ENCODE data around the gene GJB2.

GJB2 gene

GRCh38 chr13:20191311-20192157 is 1.2 kb downstream of the GJB2 start:
- no peak for DNase-seq

- no peak for DNase-seq
Observed at GRCh38 chr13:20190481-20191310, 2.0 kb downstream of the GJB2 start.

- no peak for DNase-seq
Observed at GRCh38 chr13:20190076-20190475, 2.7 kb downstream of the GJB2 start.

GRCh38 chr13:20188667-20189553 is 3.8 kb downstream of the GJB2 start:
- no peak for DNase-seq

GRCh38 chr13:20186771-20187170 is 6.0 kb downstream of the GJB2 start:
- no peak for DNase-seq

GRCh38 chr13:20185366-20186056 is 7.2 kb downstream of the GJB2 start:
- DNase-seq = no peak

GRCh38 chr13:20182231-20182846 is 10.4 kb downstream of the GJB2 start:
- DNase-seq = peak; percentile 48

- DNase-seq = peak; percentile 31
Observed at GRCh38 chr13:20181188-20181587, 11.6 kb downstream of the GJB2 start.

GRCh38 chr13:20178156-20178555 is 14.6 kb downstream of the GJB2 start:
- no peak for DNase-seq

- no peak for DNase-seq
Observed at GRCh38 chr13:20177049-20177831, 15.5 kb downstream of the GJB2 start.

GRCh38 chr13:20175907-20176652 is 16.7 kb downstream of the GJB2 start:
- no peak for DNase-seq

- no peak for DNase-seq
Observed at GRCh38 chr13:20175406-20175794, 17.3 kb downstream of the GJB2 start.

GRCh38 chr13:20174656-20175405 is 17.9 kb downstream of the GJB2 start:
- DNase-seq = no peak

- no peak for DNase-seq
Observed at GRCh38 chr13:20173116-20173746, 19.5 kb downstream of the GJB2 start.

GRCh38 chr13:20171364-20171763 is 21.4 kb downstream of the GJB2 start:
- DNase-seq = no peak

- no peak for DNase-seq
Observed at GRCh38 chr13:20170921-20171320, 21.8 kb downstream of the GJB2 start.

GRCh38 chr13:20168396-20168795 is 24.3 kb downstream of the GJB2 start:
- DNase-seq = no peak

GRCh38 chr13:20165417-20166257 is 27.1 kb downstream of the GJB2 start:
- DNase-seq = no peak
